ENCODE data around the gene ZSCAN9.

ZSCAN9 gene

DNA sequence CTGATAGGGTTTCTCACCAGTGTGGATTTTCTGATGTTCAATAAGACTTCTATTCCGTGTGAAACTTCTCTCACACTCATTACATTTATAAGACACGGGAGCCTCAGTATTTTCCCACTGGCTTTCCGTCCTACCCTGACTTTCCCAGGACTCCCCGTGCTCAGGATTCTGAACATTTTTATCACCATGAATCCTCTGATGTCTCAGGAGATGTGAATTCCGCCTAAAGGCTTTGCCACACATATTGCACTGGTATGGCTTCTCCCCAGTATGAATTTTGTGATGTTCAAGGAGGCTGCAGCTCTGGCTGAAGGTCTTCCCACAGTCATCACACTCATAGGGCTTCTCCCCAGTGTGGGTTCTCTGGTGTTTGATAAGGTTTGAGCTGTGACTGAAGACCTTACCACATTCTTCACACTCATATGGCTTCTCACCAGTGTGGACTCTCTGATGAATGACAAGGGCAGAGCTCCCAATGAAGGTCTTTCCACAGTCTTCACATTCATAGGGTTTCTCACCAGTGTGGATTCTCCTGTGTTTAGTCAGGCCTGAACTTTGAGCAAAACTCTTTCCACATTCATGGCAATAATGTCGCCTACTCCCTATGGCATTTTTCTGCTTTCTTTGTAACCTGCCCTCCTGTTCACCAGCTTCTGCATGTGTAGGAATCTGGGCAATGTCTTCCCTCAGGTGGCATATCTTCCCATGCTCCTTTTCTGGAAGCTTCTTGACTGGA, 20.3 kb downstream of the ZSCAN9 start:
- Histone ChIP-seq H3K18ac (ENCODE audit: low read length) (no peak overlapping the region), H3K9ac (ENCODE audit: low read length) (no peak overlapping the region), H2BK15ac (replicated peaks; ENCODE audit: low read depth) (no peak overlapping the region), H3K79me1 (ENCODE audit: low read length) (no peaks in the 10 kb centered on the region), H3K4ac (ENCODE audit: low read depth, low read length) (no peak overlapping the region), H4K8ac (ENCODE audit: low read depth, low read length) (no peak overlapping the region), H3K4me2 (ENCODE audit: low read length) (no peak overlapping the region), H3K27me3 (ENCODE audit: insufficient read depth, low read length, poor library complexity) (no peaks in the 10 kb centered on the region), H3K56ac (ENCODE audit: low read length) (no peak overlapping the region), H3K79me2 (ENCODE audit: control insufficient read depth, insufficient read depth, low read length) (no peaks in the 10 kb centered on the region), H3K23ac (ENCODE audit: low read length) (no peak overlapping the region), H2AK5ac (ENCODE audit: low read length) (no peak overlapping the region), H3K36me3 (ENCODE audit: control insufficient read depth, insufficient read depth, low read length) (no peaks in the 10 kb centered on the region), H3K27ac (ENCODE audit: low read depth, low read length) (no peak overlapping the region), H2BK120ac (ENCODE audit: low read depth, low read length) (no peak overlapping the region), H2BK5ac (ENCODE audit: low read length) (no peak overlapping the region), H3K4me1 (ENCODE audit: control insufficient read depth, low read depth, low read length) (no peaks in the 10 kb centered on the region), H3K4me3 (ENCODE audit: low read length) (no peak overlapping the region), H4K5ac (ENCODE audit: low read length) (no peak overlapping the region)
- no peak for DNase-seq
- WGBS (ENCODE audit: extremely low coverage, insufficient coverage, low lambda C conversion rate): no CpG with 5 or more reads among the region's 6 CpGs

DNA sequence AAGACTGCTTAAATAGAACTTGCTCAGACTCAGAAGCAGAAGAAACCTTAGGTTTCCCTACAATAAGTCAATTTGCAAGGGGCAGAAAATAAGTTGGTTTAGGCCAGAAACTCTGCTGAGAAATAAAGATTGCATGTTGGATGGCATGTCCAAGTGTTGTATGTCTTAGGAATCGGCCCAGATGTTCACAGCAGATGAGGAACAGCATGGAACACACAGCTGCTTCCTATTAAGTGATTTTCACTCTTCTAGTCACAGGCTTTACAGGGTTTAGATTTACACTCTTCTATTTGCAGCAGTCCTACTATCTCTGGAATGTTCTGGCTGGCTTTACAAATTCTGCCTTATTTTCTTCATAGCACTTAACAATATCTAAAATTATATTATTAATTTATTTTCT, 23.8 kb downstream of the ZSCAN9 start:
- Histone ChIP-seq H4K8ac (ENCODE audit: low read depth, low read length) (no peak overlapping the region), H2AK5ac (ENCODE audit: low read length) (no peak overlapping the region), H3K9ac (ENCODE audit: low read length) (no peak overlapping the region), H3K4me2 (ENCODE audit: low read length) (no peak overlapping the region), H2BK5ac (ENCODE audit: low read length) (no peak overlapping the region), H3K18ac (ENCODE audit: low read length) (no peak overlapping the region), H2BK120ac (ENCODE audit: low read depth, low read length) (no peak overlapping the region), H3K4me1 (ENCODE audit: control insufficient read depth, low read depth, low read length) (peaks cover 2% of the 10 kb centered on the region), H2BK15ac (replicated peaks; ENCODE audit: low read depth) (no peak overlapping the region), H3K36me3 (ENCODE audit: control insufficient read depth, insufficient read depth, low read length) (no peaks in the 10 kb centered on the region), H4K5ac (ENCODE audit: low read length) (no peak overlapping the region), H3K27me3 (ENCODE audit: insufficient read depth, low read length, poor library complexity) (no peaks in the 10 kb centered on the region), H3K27ac (ENCODE audit: low read depth, low read length) (no peak overlapping the region), H3K56ac (ENCODE audit: low read length) (no peak overlapping the region), H3K4me3 (ENCODE audit: low read length) (no peak overlapping the region), H3K79me1 (ENCODE audit: low read length) (peaks cover 4% of the 10 kb centered on the region), H3K79me2 (ENCODE audit: control insufficient read depth, insufficient read depth, low read length) (peaks cover 1% of the 10 kb centered on the region), H3K23ac (ENCODE audit: low read length) (no peak overlapping the region), H3K4ac (ENCODE audit: low read depth, low read length) (no peak overlapping the region)
- no CpG with 5 or more reads among the region's 1 CpG for WGBS (ENCODE audit: extremely low coverage, insufficient coverage, low lambda C conversion rate)
- DNase-seq: no peak

DNA sequence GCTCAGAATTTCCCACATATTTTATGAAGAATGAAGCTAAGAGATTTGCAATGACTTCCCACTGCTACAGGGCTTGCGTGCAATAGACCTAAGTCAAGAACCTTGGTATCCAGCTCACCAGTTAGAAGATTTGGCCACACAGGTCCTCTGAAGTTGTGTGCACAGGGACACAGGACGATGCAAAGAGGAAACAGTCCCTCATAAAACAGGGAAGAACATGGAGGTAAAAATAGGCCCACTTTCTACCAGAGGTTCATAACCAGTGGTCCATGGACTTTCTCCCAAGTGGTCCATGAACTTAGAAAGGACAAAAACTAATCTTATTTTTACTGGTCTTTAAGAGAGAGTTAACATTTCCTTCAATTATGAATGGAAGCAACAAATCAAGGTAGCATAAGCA, 25.7 kb downstream of the ZSCAN9 start:
- Histone ChIP-seq H3K79me2 (ENCODE audit: control insufficient read depth, insufficient read depth, low read length) (peaks cover 1% of the 10 kb centered on the region), H3K4me3 (ENCODE audit: low read length) (no peak overlapping the region), H3K27me3 (ENCODE audit: insufficient read depth, low read length, poor library complexity) (no peaks in the 10 kb centered on the region), H3K27ac (ENCODE audit: low read depth, low read length) (no peak overlapping the region), H3K4me1 (ENCODE audit: control insufficient read depth, low read depth, low read length) (peaks cover 2% of the 10 kb centered on the region), H3K56ac (ENCODE audit: low read length) (no peak overlapping the region), H3K36me3 (ENCODE audit: control insufficient read depth, insufficient read depth, low read length) (no peaks in the 10 kb centered on the region), H2BK120ac (ENCODE audit: low read depth, low read length) (no peak overlapping the region), H4K8ac (ENCODE audit: low read depth, low read length) (no peak overlapping the region), H2BK15ac (replicated peaks; ENCODE audit: low read depth) (no peak overlapping the region), H3K23ac (ENCODE audit: low read length) (no peak overlapping the region), H2BK5ac (ENCODE audit: low read length) (no peak overlapping the region), H4K5ac (ENCODE audit: low read length) (no peak overlapping the region), H3K4ac (ENCODE audit: low read depth, low read length) (no peak overlapping the region), H3K18ac (ENCODE audit: low read length) (no peak overlapping the region), H3K9ac (ENCODE audit: low read length) (peak overlapping the region; percentile 1), H3K79me1 (ENCODE audit: low read length) (peaks cover 4% of the 10 kb centered on the region), H2AK5ac (ENCODE audit: low read length) (no peak overlapping the region), H3K4me2 (ENCODE audit: low read length) (no peak overlapping the region)
- DNase-seq: no peak
- no CpG with 5 or more reads among the region's 2 CpGs for WGBS (ENCODE audit: extremely low coverage, insufficient coverage, low lambda C conversion rate)

DNA sequence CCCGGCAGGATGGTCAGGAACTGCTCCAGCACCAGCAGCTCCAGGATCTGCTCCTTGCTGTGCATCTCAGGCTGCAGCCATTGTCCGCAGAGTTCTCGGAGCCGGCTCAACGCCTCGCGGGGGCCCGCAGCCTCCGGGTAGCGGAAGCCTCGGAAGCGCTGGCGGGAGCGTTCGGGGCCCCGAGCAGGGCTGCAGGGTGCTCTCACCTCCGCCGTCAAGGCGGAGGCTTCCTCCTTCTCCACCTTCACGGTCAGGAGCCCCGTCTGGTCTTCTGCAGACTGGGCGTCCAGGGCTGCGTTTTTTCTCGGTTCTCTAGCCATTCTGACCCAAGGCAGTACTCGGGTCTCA, 26.6 kb downstream of the ZSCAN9 start:
- no peak overlapping the region for H3K18ac ChIP-seq (ENCODE audit: low read length)
- H3K9ac ChIP-seq (ENCODE audit: low read length): peak overlapping the region; percentile 95
- no CpG with 5 or more reads among the region's 25 CpGs for WGBS (ENCODE audit: extremely low coverage, insufficient coverage, low lambda C conversion rate)
- no peaks in the 10 kb centered on the region for H3K36me3 ChIP-seq (ENCODE audit: control insufficient read depth, insufficient read depth, low read length)
- peak overlapping the region; percentile 98 for H3K4me3 ChIP-seq (ENCODE audit: low read length)
- no peak overlapping the region for H3K27ac ChIP-seq (ENCODE audit: low read depth, low read length)
- H2BK120ac ChIP-seq (ENCODE audit: low read depth, low read length): no peak overlapping the region
- H4K5ac ChIP-seq (ENCODE audit: low read length): no peak overlapping the region
- H3K23ac ChIP-seq (ENCODE audit: low read length): no peak overlapping the region
- peak overlapping the region; percentile 2 for H3K4ac ChIP-seq (ENCODE audit: low read depth, low read length)
- H3K27me3 ChIP-seq (ENCODE audit: insufficient read depth, low read length, poor library complexity): no peaks in the 10 kb centered on the region
- peak; percentile 61 for DNase-seq
- peak overlapping the region; percentile 85 for H3K56ac ChIP-seq (ENCODE audit: low read length)
- peaks cover 1% of the 10 kb centered on the region for H3K79me2 ChIP-seq (ENCODE audit: control insufficient read depth, insufficient read depth, low read length)
- peaks cover 2% of the 10 kb centered on the region for H3K4me1 ChIP-seq (ENCODE audit: control insufficient read depth, low read depth, low read length)
- H3K79me1 ChIP-seq (ENCODE audit: low read length): peaks cover 4% of the 10 kb centered on the region
- H4K8ac ChIP-seq (ENCODE audit: low read depth, low read length): no peak overlapping the region
- H2BK5ac ChIP-seq (ENCODE audit: low read length): no peak overlapping the region
- no peak overlapping the region for H2AK5ac ChIP-seq (ENCODE audit: low read length)
- H3K4me2 ChIP-seq (ENCODE audit: low read length): peak overlapping the region; percentile 49
- no peak overlapping the region for H2BK15ac ChIP-seq (replicated peaks; ENCODE audit: low read depth)

DNA sequence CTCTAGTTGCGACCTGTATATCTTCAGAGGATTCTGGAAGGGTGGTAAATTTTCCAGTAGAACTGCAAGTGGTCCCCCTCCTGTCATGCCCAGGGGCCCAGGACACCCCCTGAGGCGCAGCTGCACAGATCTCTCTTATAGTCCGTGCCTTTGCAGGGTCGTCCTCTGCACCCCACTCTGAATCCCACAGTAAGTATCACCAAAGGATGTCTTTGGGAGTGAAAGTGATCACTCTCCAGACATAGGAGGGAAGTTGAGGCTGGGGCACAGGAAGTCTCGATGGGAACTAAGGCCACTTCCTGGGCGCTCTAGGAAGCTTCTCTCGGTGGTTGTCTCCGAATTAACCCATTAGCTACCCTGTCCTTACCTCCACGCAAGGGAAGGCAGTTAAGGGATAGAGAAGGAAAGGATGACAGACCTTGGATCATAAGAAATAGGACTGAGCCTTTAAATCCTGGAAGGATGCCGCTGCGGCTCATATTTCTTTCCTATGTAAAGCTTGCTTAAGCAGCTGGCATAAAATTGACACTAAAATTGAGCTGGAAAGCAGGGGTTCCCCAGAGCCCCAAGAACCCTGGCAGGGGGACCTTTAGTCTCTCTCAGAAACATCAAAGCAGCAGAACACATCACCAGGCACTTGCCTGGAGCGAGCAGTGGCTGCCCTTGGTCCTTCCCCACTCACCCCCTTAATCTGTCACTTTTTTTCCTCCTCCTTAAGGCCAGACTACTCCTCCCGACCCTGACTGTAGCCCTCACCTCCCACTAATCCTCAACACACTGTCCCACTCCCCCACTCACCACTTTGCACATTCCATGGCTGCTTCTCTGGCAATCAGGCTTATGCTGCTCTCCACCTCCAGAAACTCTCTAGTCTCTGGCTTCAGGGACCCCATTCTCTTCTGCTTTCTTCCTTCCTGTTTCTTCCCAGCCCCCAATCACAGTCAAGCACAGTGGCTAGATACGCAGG, 27.2 kb downstream of the ZSCAN9 start, which contains the start of gene ZKSCAN4:
Gene ZKSCAN4 (minus strand): TSS at position 261 of the 967 bp plus-strand sequence. CDS start 289 bp downstream, outside the sequence.
- peak within 1 kb of the TSS; percentile 98 for H3K4me3 ChIP-seq (ENCODE audit: low read length)
- H3K36me3 ChIP-seq (ENCODE audit: control insufficient read depth, insufficient read depth, low read length): no peaks in the 10 kb centered on the region
- H2BK120ac ChIP-seq (ENCODE audit: low read depth, low read length): no peak within 1 kb of the TSS
- H3K79me1 ChIP-seq (ENCODE audit: low read length): peaks cover 4% of the 10 kb centered on the region
- no peak within 1 kb of the TSS for H3K23ac ChIP-seq (ENCODE audit: low read length)
- peaks cover 2% of the 10 kb centered on the region for H3K4me1 ChIP-seq (ENCODE audit: control insufficient read depth, low read depth, low read length)
- no peaks in the 10 kb centered on the region for H3K27me3 ChIP-seq (ENCODE audit: insufficient read depth, low read length, poor library complexity)
- DNase-seq: peak; percentile 96
- no peak within 1 kb of the TSS for H2BK15ac ChIP-seq (replicated peaks; ENCODE audit: low read depth)
- H3K4me2 ChIP-seq (ENCODE audit: low read length): peak within 1 kb of the TSS; percentile 49
- no peak within 1 kb of the TSS for H3K27ac ChIP-seq (ENCODE audit: low read depth, low read length)
- H4K8ac ChIP-seq (ENCODE audit: low read depth, low read length): no peak within 1 kb of the TSS
- no peak within 1 kb of the TSS for H2BK5ac ChIP-seq (ENCODE audit: low read length)
- H2AK5ac ChIP-seq (ENCODE audit: low read length): no peak within 1 kb of the TSS
- no CpG with 5 or more reads among the region's 14 CpGs for WGBS (ENCODE audit: extremely low coverage, insufficient coverage, low lambda C conversion rate)
- peak within 1 kb of the TSS; percentile 2 for H3K4ac ChIP-seq (ENCODE audit: low read depth, low read length)
- H3K56ac ChIP-seq (ENCODE audit: low read length): peak within 1 kb of the TSS; percentile 85
- no peak within 1 kb of the TSS for H3K18ac ChIP-seq (ENCODE audit: low read length)
- peak within 1 kb of the TSS; percentile 95 for H3K9ac ChIP-seq (ENCODE audit: low read length)
- H4K5ac ChIP-seq (ENCODE audit: low read length): no peak within 1 kb of the TSS
- peaks cover 1% of the 10 kb centered on the region for H3K79me2 ChIP-seq (ENCODE audit: control insufficient read depth, insufficient read depth, low read length)
